Keratinocyte (primary cell): ENCODE results near the gene ITGBL1. TPM values are rescaled to one million over a fixed set of nuclear protein-coding genes. Genes with fewer than 3 reads are reported as not detected.

Experiments
- DNase-seq: peaks from one replicate; pipeline ENCODE4 v3.0.0-alpha.2; 2011; ENCODE audit warnings: low read depth, missing footprints, low spot score
- FAIRE-seq: peaks from 2 replicates; lab custom pipeline; 2011; peaks lifted over from hg19 to GRCh38; lab: Jason Lieb, UNC
- H2AFZ ChIP-seq: 2 replicates; pipeline ENCODE4 v1.6.0; 2012; ENCODE audit warnings: low read length, control low read depth, inconsistent platforms; ENCODE audit not compliant: control insufficient read depth
- H3K27ac ChIP-seq: 2 replicates; pipeline ENCODE4 v1.5.1; 2011; ENCODE audit warnings: low read length; ENCODE audit not compliant: control insufficient read depth, insufficient read depth
- H3K27me3 ChIP-seq: 3 replicates; pipeline ENCODE4 v1.6.0; 2011; ENCODE audit warnings: low read length; ENCODE audit not compliant: control insufficient read depth, insufficient read depth; ENCODE audit errors: extremely low read depth
- H3K36me3 ChIP-seq, 2 experiments: 2 replicates in 1 of 2; 3 replicates in 1 of 2; pipeline ENCODE4 v1.5.1; 2011; ENCODE audit warnings: low read length in 2 of 2, mild to moderate bottlenecking in 1 of 2; ENCODE audit not compliant: control insufficient read depth in 2 of 2, insufficient read depth in 2 of 2; ENCODE audit errors: extremely low read depth in 1 of 2
- H3K4me1 ChIP-seq: 3 replicates; pipeline ENCODE4 v1.5.1; 2011; ENCODE audit warnings: low read length; ENCODE audit not compliant: control insufficient read depth, insufficient read depth; ENCODE audit errors: extremely low read depth
- H3K4me2 ChIP-seq: 3 replicates; pipeline ENCODE4 v1.6.0; 2011; ENCODE audit warnings: low read depth, low read length; ENCODE audit not compliant: control insufficient read depth, insufficient read depth; ENCODE audit errors: extremely low read depth
- H3K4me3 ChIP-seq, 3 experiments: fragments of 200-600 bp in 1 of 3; sonication (generic) in 1 of 3; 2 replicates in 2 of 3; 3 replicates in 1 of 3; pipeline ENCODE4 v1.5.1; 2011 to 2016; ENCODE audit warnings: low read length in 3 of 3, mild to moderate bottlenecking in 3 of 3, control low read depth in 2 of 3, inconsistent platforms in 1 of 3, low read depth in 1 of 3, mixed read lengths in 1 of 3, mixed run types in 1 of 3, moderate library complexity in 1 of 3; ENCODE audit not compliant: control insufficient read depth in 2 of 3, insufficient read depth in 2 of 3; ENCODE audit errors: extremely low read depth in 1 of 3
- H3K79me2 ChIP-seq: 2 replicates; pipeline ENCODE4 v1.6.0; 2012; ENCODE audit warnings: low read length; ENCODE audit not compliant: control insufficient read depth, insufficient read depth
- H3K9ac ChIP-seq: 3 replicates; pipeline ENCODE4 v1.6.0; 2011; ENCODE audit warnings: low read length; ENCODE audit not compliant: control insufficient read depth, insufficient read depth; ENCODE audit errors: extremely low read depth
- H3K9me1 ChIP-seq: 3 replicates; pipeline ENCODE4 v1.6.0; 2011; ENCODE audit warnings: low read length; ENCODE audit not compliant: control insufficient read depth, insufficient read depth; ENCODE audit errors: extremely low read depth
- H3K9me3 ChIP-seq: 2 replicates; pipeline ENCODE4 v1.5.1; 2012; ENCODE audit warnings: low read depth, low read length; ENCODE audit not compliant: control insufficient read depth
- H4K20me1 ChIP-seq: 3 replicates; pipeline ENCODE4 v1.6.0; 2011; ENCODE audit warnings: low read length; ENCODE audit not compliant: control insufficient read depth, insufficient read depth; ENCODE audit errors: extremely low read depth
- CTCF ChIP-seq, 3 experiments: IDR thresholded peaks in 1 of 3; conservative IDR thresholded peaks in 1 of 3; optimal IDR thresholded peaks in 1 of 3; 2 replicates in 2 of 3; 3 replicates in 1 of 3; pipeline versions ENCODE3 to v1.5.1; 2011; ENCODE audit warnings: low read length in 3 of 3, mild to moderate bottlenecking in 3 of 3, moderate library complexity in 2 of 3, control low read depth in 1 of 3, inconsistent platforms in 1 of 3; ENCODE audit not compliant: insufficient read depth in 2 of 3; ENCODE audit errors: extremely low read depth in 1 of 3
- EZH2 ChIP-seq: IDR thresholded peaks from one replicate; pipeline ENCODE4 v1.6.1; 2012; ENCODE audit warnings: inconsistent platforms, mild to moderate bottlenecking, low read length, moderate library complexity
- dilution Hi-C: fragments of 300-500 bp; cut with MboI; formaldehyde crosslinking; loops from one replicate; pipeline ENCODE4 v1.7.0; 2020; ENCODE audit warnings: low sequenced_read_pairs; ENCODE audit not compliant: extremely low pct_ligation_motif_present
- polyA plus RNA-seq, 5 experiments: library from polyadenylated mRNA; depleted of rRNA in 3 of 5; stranded (reverse) in 3 of 5; stranded (forward) in 1 of 5; unstranded in 1 of 5; fragments of >200 nt; gene quantifications; 1 replicate in 1 of 5; 2 replicates in 3 of 5; 3 replicates in 1 of 5; pipeline versions ENCODE4 v1.2.1 to v1.2.3, GENCODE V29; 2011 to 2012; ENCODE audit warnings: missing spikeins in 2 of 5, low read depth in 1 of 5, low replicate concordance in 1 of 5

ITGBL1 gene
- polyA plus RNA-seq, 1 donor (not counting 4 experiments of a cell fraction or from before 2014, with no cell fraction given), result 2.1 TPM

DNA sequence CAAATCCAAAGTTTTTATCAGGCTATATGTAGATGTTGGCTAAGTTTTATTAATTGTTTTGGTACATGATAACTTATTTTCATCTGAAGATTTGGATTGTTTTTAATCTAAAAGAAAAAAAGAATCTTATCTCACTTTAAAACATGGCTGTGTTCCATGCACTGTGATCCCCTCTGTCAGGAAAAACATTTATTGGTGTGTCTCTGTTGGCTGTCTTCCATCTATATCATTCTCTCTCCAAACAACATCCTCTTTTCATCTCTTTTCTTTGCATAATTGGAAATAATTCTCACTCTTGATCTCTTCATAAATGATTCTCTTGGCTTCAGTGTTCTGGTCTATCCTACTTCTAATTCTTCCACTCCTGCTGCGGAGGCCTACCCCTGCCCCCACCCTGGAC lies 40.4 kb upstream of the ITGBL1 start:
- no peak for DNase-seq

GRCh38 chr13:101415358-101416174 lies 36.9 kb upstream of the ITGBL1 start:
- Histone ChIP-seq H3K9me3 (no peaks in the 10 kb centered on the region), H3K79me2 (no peaks in the 10 kb centered on the region), H4K20me1 (no peaks in the 10 kb centered on the region), H3K4me3 (peak overlapping the region in 1 of 3 experiments; percentile 33), H3K27me3 (peaks cover 9% of the 10 kb centered on the region), H3K4me2 (no peak overlapping the region), H3K36me3 (no peaks in the 10 kb centered on the region), H3K9ac (no peak overlapping the region), H3K27ac (no peak overlapping the region), H3K9me1 (no peaks in the 10 kb centered on the region), H3K4me1 (peaks cover 3% of the 10 kb centered on the region), H2AFZ (no peak overlapping the region)
- no peak for DNase-seq
- dilution Hi-C loops, result no loop called here
- TF ChIP-seq EZH2, result peak; percentile 49
- TF ChIP-seq CTCF (optimal IDR thresholded peaks at IDR 0.05 in 1 of 3, IDR thresholded peaks at IDR 0.05 in 1 of 3, conservative IDR thresholded peaks at IDR 0.05 in 1 of 3; ENCODE audit: extremely low read depth in 1 of 3, insufficient read depth in 2 of 3, low read length in 3 of 3), result no peak
- no peak for FAIRE-seq

More for the DNA sequence above, 40.4 kb upstream of the ITGBL1 start:
- no peaks in the 10 kb centered on the region for H3K36me3 ChIP-seq
- H3K4me3 ChIP-seq, result no peak overlapping the region
- H3K27ac ChIP-seq, result no peak overlapping the region
- no peaks in the 10 kb centered on the region for H3K79me2 ChIP-seq
- dilution Hi-C loops, result no loop called here
- no peak overlapping the region for H2AFZ ChIP-seq
- no peaks in the 10 kb centered on the region for H4K20me1 ChIP-seq
- no peaks in the 10 kb centered on the region for H3K9me3 ChIP-seq
- TF ChIP-seq EZH2 (no peak), CTCF (optimal IDR thresholded peaks at IDR 0.05 in 1 of 3, IDR thresholded peaks at IDR 0.05 in 1 of 3, conservative IDR thresholded peaks at IDR 0.05 in 1 of 3; ENCODE audit: extremely low read depth in 1 of 3, insufficient read depth in 2 of 3, low read length in 3 of 3) (no peak)
- no peak overlapping the region for H3K4me2 ChIP-seq
- H3K9ac ChIP-seq, result no peak overlapping the region
- no peaks in the 10 kb centered on the region for H3K9me1 ChIP-seq
- H3K4me1 ChIP-seq, result peaks cover 3% of the 10 kb centered on the region
- no peak for FAIRE-seq
- peaks cover 9% of the 10 kb centered on the region for H3K27me3 ChIP-seq
